H9 (cell line): Measurements from ENCODE around the gene FEZF1. TPM values are rescaled to one million over a fixed set of nuclear protein-coding genes. Genes with fewer than 3 reads are reported as not detected.

Experiments
- DNase-seq: peaks from one replicate; pipeline ENCODE4 v3.0.0-alpha.2; 2017
- H2AFZ ChIP-seq: one replicate; pipeline ENCODE4 v1.6.1; 2013; ENCODE audit warnings: mild to moderate bottlenecking, low read length, control low read depth, moderate library complexity
- H2AK5ac ChIP-seq: 2 replicates; pipeline ENCODE4 v1.6.1; 2013; ENCODE audit warnings: low read length, control low read depth, mixed read lengths; ENCODE audit not compliant: insufficient read length
- H2BK120ac ChIP-seq: one replicate; pipeline ENCODE4 v1.6.1; 2013; ENCODE audit warnings: low read depth, mild to moderate bottlenecking, low read length, control low read depth, inconsistent platforms; ENCODE audit not compliant: poor library complexity, severe bottlenecking
- H2BK12ac ChIP-seq: 2 replicates; pipeline ENCODE4 v1.6.1; 2013; ENCODE audit warnings: low read length, control low read depth, mixed read lengths, low read depth; ENCODE audit not compliant: insufficient read length
- H2BK15ac ChIP-seq: 2 replicates; pipeline ENCODE4 v1.6.1; 2013; ENCODE audit warnings: low read depth, low read length, control low read depth
- H2BK20ac ChIP-seq: one replicate; pipeline ENCODE4 v1.6.1; 2013; ENCODE audit warnings: low read depth, mild to moderate bottlenecking, low read length, control low read depth, inconsistent platforms; ENCODE audit not compliant: poor library complexity, severe bottlenecking
- H2BK5ac ChIP-seq: 2 replicates; pipeline ENCODE4 v1.6.1; 2013; ENCODE audit warnings: low read length, control low read depth, mixed read lengths; ENCODE audit not compliant: insufficient read length
- H3K14ac ChIP-seq: 2 replicates; pipeline ENCODE4 v1.6.1; 2013; ENCODE audit warnings: low read length, control low read depth; ENCODE audit not compliant: insufficient read depth
- H3K18ac ChIP-seq: 2 replicates; pipeline ENCODE4 v1.6.1; 2013; ENCODE audit warnings: low read depth, mild to moderate bottlenecking, mixed read lengths, low read length, control low read depth; ENCODE audit not compliant: insufficient read length
- H3K23ac ChIP-seq: 2 replicates; pipeline ENCODE4 v1.6.1; 2013; ENCODE audit warnings: low read length, control low read depth, mixed read lengths, low read depth; ENCODE audit not compliant: insufficient read length
- H3K23me2 ChIP-seq: 2 replicates; pipeline ENCODE4 v1.6.1; 2013; ENCODE audit warnings: low read depth, mild to moderate bottlenecking, mixed read lengths, low read length, control low read depth; ENCODE audit not compliant: insufficient read length, poor library complexity, severe bottlenecking
- H3K27ac ChIP-seq: 2 replicates; pipeline ENCODE4 v1.5.1; 2013; ENCODE audit warnings: low read length, control low read depth, mixed read lengths, low read depth; ENCODE audit not compliant: insufficient read length
- H3K27me3 ChIP-seq: 2 replicates; pipeline ENCODE4 v1.6.1; 2013; ENCODE audit warnings: low read length, control low read depth, inconsistent platforms; ENCODE audit not compliant: insufficient read depth
- H3K4ac ChIP-seq: 2 replicates; pipeline ENCODE4 v1.6.1; 2013; ENCODE audit warnings: low read depth, mild to moderate bottlenecking, control low read depth, inconsistent platforms, low read length, moderate library complexity
- H3K4me1 ChIP-seq: 2 replicates; pipeline ENCODE4 v1.6.1; 2013; ENCODE audit warnings: low read length, control low read depth, inconsistent platforms; ENCODE audit not compliant: insufficient read depth
- H3K4me2 ChIP-seq: 2 replicates; pipeline ENCODE4 v1.6.1; 2013; ENCODE audit warnings: low read length, control low read depth, mixed read lengths; ENCODE audit not compliant: insufficient read length, insufficient read depth
- H3K56ac ChIP-seq: 2 replicates; pipeline ENCODE4 v1.6.1; 2013; ENCODE audit warnings: low read depth, mild to moderate bottlenecking, mixed read lengths, low read length, control low read depth; ENCODE audit not compliant: insufficient read length
- H3K79me1 ChIP-seq: 2 replicates; pipeline ENCODE4 v1.6.1; 2013; ENCODE audit warnings: low read depth, mild to moderate bottlenecking, moderate library complexity, low read length, control low read depth, inconsistent platforms; ENCODE audit not compliant: insufficient read depth, poor library complexity, severe bottlenecking
- H3K79me2 ChIP-seq: 2 replicates; pipeline ENCODE4 v1.6.1; 2013; ENCODE audit warnings: low read length, control low read depth, inconsistent platforms; ENCODE audit not compliant: insufficient read depth
- H3K9ac ChIP-seq: 2 replicates; pipeline ENCODE4 v1.6.1; 2013; ENCODE audit warnings: low read length, control low read depth, mixed read lengths; ENCODE audit not compliant: insufficient read length; ENCODE audit errors: extremely low read depth
- H3K9me3 ChIP-seq: one replicate; pipeline ENCODE4 v1.6.1; 2013; ENCODE audit warnings: low read depth, low read length, inconsistent platforms; ENCODE audit not compliant: control insufficient read depth
- H3T11ph ChIP-seq: one replicate; pipeline ENCODE4 v1.6.1; 2013; ENCODE audit warnings: mild to moderate bottlenecking, low read length, control low read depth, inconsistent platforms
- H4K20me1 ChIP-seq: one replicate; pipeline ENCODE4 v1.6.1; 2013; ENCODE audit not compliant: control insufficient read depth, insufficient read length, insufficient read depth
- H4K5ac ChIP-seq: 2 replicates; pipeline ENCODE4 v1.6.1; 2013; ENCODE audit warnings: low read depth, mild to moderate bottlenecking, mixed read lengths, low read length, control low read depth; ENCODE audit not compliant: insufficient read length
- H4K8ac ChIP-seq: replicated peaks from 2 replicates; pipeline ENCODE4 v1.6.1; 2013; ENCODE audit warnings: low read length, control low read depth, mixed read lengths, low read depth; ENCODE audit not compliant: insufficient read length
- H4K91ac ChIP-seq: 2 replicates; pipeline ENCODE4 v1.6.1; 2013; ENCODE audit warnings: low read depth, mild to moderate bottlenecking, moderate library complexity, mixed read lengths, low read length, control low read depth; ENCODE audit not compliant: insufficient read length
- H3K27ac Mint-ChIP-seq, 3 experiments: 2 replicates in 2 of 3; 3 replicates in 1 of 3; pipeline ENCODE4 v1.8.0; 2020 to 2021; ENCODE audit warnings: mixed read lengths in 3 of 3, mild to moderate bottlenecking in 1 of 3, moderate library complexity in 1 of 3
- H3K27me3 Mint-ChIP-seq: 2 replicates; pipeline ENCODE4 v1.8.0; 2021; ENCODE audit warnings: low read depth, mild to moderate bottlenecking, moderate library complexity, mixed read lengths
- H3K36me3 Mint-ChIP-seq, 3 experiments: 2 replicates in 2 of 3; 3 replicates in 1 of 3; pipeline ENCODE4 v1.8.0; 2020 to 2021; ENCODE audit warnings: low read depth in 3 of 3, mixed read lengths in 3 of 3; ENCODE audit not compliant: insufficient read depth in 1 of 3
- H3K4me1 Mint-ChIP-seq, 2 experiments: 2 replicates each; pipeline ENCODE4 v1.8.0; 2020; ENCODE audit warnings: mixed read lengths in 2 of 2
- H3K4me3 Mint-ChIP-seq, 2 experiments: 2 replicates in 1 of 2; 3 replicates in 1 of 2; pipeline ENCODE4 v1.8.0; 2020 to 2021; ENCODE audit warnings: mild to moderate bottlenecking in 2 of 2, mixed read lengths in 2 of 2, moderate library complexity in 1 of 2
- H3K9me3 Mint-ChIP-seq, 2 experiments: 2 replicates in 1 of 2; 3 replicates in 1 of 2; pipeline ENCODE4 v1.8.0; 2020; ENCODE audit warnings: mild to moderate bottlenecking in 2 of 2, mixed read lengths in 2 of 2, moderate library complexity in 1 of 2
- WGBS: extraction: QIAGEN DNeasy Blood & Tissue Kit; methylation state at CpG from one replicate; pipeline ENCODE4 v1.1.7; 2013; ENCODE audit warnings: missing lambda C conversion rate, low lambda C conversion rate, mixed read lengths; ENCODE audit not compliant: insufficient read length; ENCODE audit errors: extremely low coverage; 5-methylcytosine and 5-hydroxymethylcytosine counted together
- total RNA-seq: library from RNA; stranded (reverse); gene quantifications from 2 replicates; pipeline ENCODE4 v1.2.1, GENCODE V29; 2021
- TF ChIP-seq, protein P1 (sequence below): fragments of 200-600 bp; sonication (generic); conservative IDR thresholded peaks from 3 replicates; pipeline ENCODE4 v1.8.0; 2021; ENCODE audit warnings: antibody characterized with exemption, mild to moderate bottlenecking

Gene FEZF1
- total RNA-seq, 1 experiment from 2014 or later: 37.8 TPM

- Histone ChIP-seq H3K4me1 (peaks cover 11% of the 10 kb centered on the region; the same call in 1 of the 2 replicates), H2BK120ac (no peak overlapping the region), H3K56ac (no peak overlapping the region), H3K79me2 (no peaks in the 10 kb centered on the region), H2AFZ (no peak overlapping the region), H3K23ac (no peak overlapping the region), H4K20me1 (no peaks in the 10 kb centered on the region), H3K27ac (no peak overlapping the region), H3K23me2 (no peaks in the 10 kb centered on the region), H2BK15ac (no peak overlapping the region), H4K5ac (no peak overlapping the region), H4K8ac (no peak overlapping the region), H4K91ac (no peak overlapping the region), H3K4me2 (no peak overlapping the region), H3K27me3 (no peaks in the 10 kb centered on the region), H3K4ac (no peak overlapping the region), H3K9me3 (no peaks in the 10 kb centered on the region), H3K79me1 (no peaks in the 10 kb centered on the region), H3K18ac (no peak overlapping the region), H2BK12ac (no peak overlapping the region), H3K14ac (no peak overlapping the region), H2AK5ac (no peak overlapping the region), H2BK5ac (no peak overlapping the region), H2BK20ac (no peak overlapping the region), H3K9ac (no peak overlapping the region), H3T11ph (no peak overlapping the region)
- H3K36me3 Mint-ChIP-seq: no peaks in the 10 kb centered on the region
- no CpG with 5 or more reads among the region's 3 CpGs for WGBS
- peak overlapping the region; percentile 18 to 97 (median 94); a peak in 5 of 7 replicates for H3K27ac Mint-ChIP-seq
- no peaks in the 10 kb centered on the region for H3K9me3 Mint-ChIP-seq
- TF ChIP-seq, protein P1, sequence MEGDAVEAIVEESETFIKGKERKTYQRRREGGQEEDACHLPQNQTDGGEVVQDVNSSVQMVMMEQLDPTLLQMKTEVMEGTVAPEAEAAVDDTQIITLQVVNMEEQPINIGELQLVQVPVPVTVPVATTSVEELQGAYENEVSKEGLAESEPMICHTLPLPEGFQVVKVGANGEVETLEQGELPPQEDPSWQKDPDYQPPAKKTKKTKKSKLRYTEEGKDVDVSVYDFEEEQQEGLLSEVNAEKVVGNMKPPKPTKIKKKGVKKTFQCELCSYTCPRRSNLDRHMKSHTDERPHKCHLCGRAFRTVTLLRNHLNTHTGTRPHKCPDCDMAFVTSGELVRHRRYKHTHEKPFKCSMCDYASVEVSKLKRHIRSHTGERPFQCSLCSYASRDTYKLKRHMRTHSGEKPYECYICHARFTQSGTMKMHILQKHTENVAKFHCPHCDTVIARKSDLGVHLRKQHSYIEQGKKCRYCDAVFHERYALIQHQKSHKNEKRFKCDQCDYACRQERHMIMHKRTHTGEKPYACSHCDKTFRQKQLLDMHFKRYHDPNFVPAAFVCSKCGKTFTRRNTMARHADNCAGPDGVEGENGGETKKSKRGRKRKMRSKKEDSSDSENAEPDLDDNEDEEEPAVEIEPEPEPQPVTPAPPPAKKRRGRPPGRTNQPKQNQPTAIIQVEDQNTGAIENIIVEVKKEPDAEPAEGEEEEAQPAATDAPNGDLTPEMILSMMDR: no peak
- peak overlapping the region in 1 of 2 experiments; percentile 1; a peak in 1 of 5 replicates for H3K4me3 Mint-ChIP-seq
- H3K27me3 Mint-ChIP-seq: no peaks in the 10 kb centered on the region
- no peak for DNase-seq
- peaks cover 56 to 58% of the 10 kb centered on the region in 2 experiments for H3K4me1 Mint-ChIP-seq
Observed at GRCh38 chr7:122327969-122328368, 23.4 kb upstream of the FEZF1 start.
